Calu3 (cell line): ENCODE measurements around the gene HSD17B13. TPM values are rescaled to one million over a fixed set of nuclear protein-coding genes. Genes with fewer than 3 reads are reported as not detected.

Experiments used
- Bru-seq: library from RNA; stranded (reverse); fragments of 400-500 nt; gene quantifications from one replicate; lab custom pipeline; 2021; lab: Mats Ljungman, UMichigan
- BruChase-seq, 2 experiments: library from RNA; stranded (reverse); fragments of 400-500 nt; gene quantifications; one replicate each; lab custom pipeline; 2021; lab: Mats Ljungman, UMichigan
- BruUV-seq: library from RNA; stranded (reverse); fragments of 400-500 nt; replicated peaks from 2 replicates; lab custom pipeline; 2021; lab: Mats Ljungman, UMichigan
- CTCF ChIA-PET: fragments of 300-600 bp; sonication (Branson Sonifier 250); formaldehyde crosslinking; loops from one replicate; lab custom pipeline; 2022; ENCODE audit warnings: antibody characterized with exemption; lab: Charles Lee
- DNase-seq: peaks from one replicate; pipeline ENCODE4 v3.0.0; 2022
- H3K27ac Mint-ChIP-seq: one replicate; pipeline ENCODE4 v1.8.0; 2022; ENCODE audit warnings: mixed read lengths; ENCODE audit not compliant: unreplicated experiment
- H3K27me3 Mint-ChIP-seq: one replicate; pipeline ENCODE4 v1.8.0; 2022; ENCODE audit warnings: mixed read lengths; ENCODE audit not compliant: unreplicated experiment
- H3K36me3 Mint-ChIP-seq: one replicate; pipeline ENCODE4 v1.8.0; 2022; ENCODE audit warnings: mild to moderate bottlenecking, moderate library complexity, mixed read lengths; ENCODE audit not compliant: insufficient read depth, unreplicated experiment
- H3K4me1 Mint-ChIP-seq: one replicate; pipeline ENCODE4 v1.8.0; 2022; ENCODE audit warnings: mild to moderate bottlenecking, low read depth, mixed read lengths; ENCODE audit not compliant: unreplicated experiment
- H3K4me3 Mint-ChIP-seq: one replicate; pipeline ENCODE4 v1.8.0; 2022; ENCODE audit warnings: mild to moderate bottlenecking, low read depth, moderate library complexity, mixed read lengths; ENCODE audit not compliant: unreplicated experiment
- H3K9me3 Mint-ChIP-seq: one replicate; pipeline ENCODE4 v1.8.0; 2022; ENCODE audit warnings: low read depth, mixed read lengths; ENCODE audit not compliant: unreplicated experiment
- intact Hi-C: fragments of 100-400 bp; cut with micrococcal nuclease; formaldehyde crosslinking; loops from one replicate; pipeline ENCODE4 v1.10.0; 2022; ENCODE audit not compliant: unreplicated experiment
- long read RNA-seq: library from polyadenylated mRNA; stranded (forward); transcript quantifications from one replicate; pipeline ENCODE4 v2.0.0, GENCODE V29; 2022
- total RNA-seq: library from RNA; stranded (reverse); gene quantifications from 2 replicates; pipeline ENCODE4 v1.2.3, GENCODE V29; 2022
- TF ChIP-seq, protein P1 (sequence below): fragments of 200-600 bp; IDR thresholded peaks from one replicate; pipeline ENCODE4 v1.8.0; 2022; ENCODE audit warnings: antibody characterized with exemption; ENCODE audit not compliant: unreplicated experiment

HSD17B13 gene, protein sequence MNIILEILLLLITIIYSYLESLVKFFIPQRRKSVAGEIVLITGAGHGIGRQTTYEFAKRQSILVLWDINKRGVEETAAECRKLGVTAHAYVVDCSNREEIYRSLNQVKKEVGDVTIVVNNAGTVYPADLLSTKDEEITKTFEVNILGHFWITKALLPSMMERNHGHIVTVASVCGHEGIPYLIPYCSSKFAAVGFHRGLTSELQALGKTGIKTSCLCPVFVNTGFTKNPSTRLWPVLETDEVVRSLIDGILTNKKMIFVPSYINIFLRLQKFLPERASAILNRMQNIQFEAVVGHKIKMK
- total RNA-seq (not detected in 2 replicates), Bru-seq, nascent RNA (percentile 29 among the genes with signal in this experiment), BruChase-seq, experiment 1, labeled RNA remaining after a 6-hour chase (percentile 24 among the genes with signal in this experiment), BruChase-seq, experiment 2, labeled RNA remaining after a 2-hour chase (percentile 27 among the genes with signal in this experiment)
- long read RNA-seq, result 0 reads

DNA sequence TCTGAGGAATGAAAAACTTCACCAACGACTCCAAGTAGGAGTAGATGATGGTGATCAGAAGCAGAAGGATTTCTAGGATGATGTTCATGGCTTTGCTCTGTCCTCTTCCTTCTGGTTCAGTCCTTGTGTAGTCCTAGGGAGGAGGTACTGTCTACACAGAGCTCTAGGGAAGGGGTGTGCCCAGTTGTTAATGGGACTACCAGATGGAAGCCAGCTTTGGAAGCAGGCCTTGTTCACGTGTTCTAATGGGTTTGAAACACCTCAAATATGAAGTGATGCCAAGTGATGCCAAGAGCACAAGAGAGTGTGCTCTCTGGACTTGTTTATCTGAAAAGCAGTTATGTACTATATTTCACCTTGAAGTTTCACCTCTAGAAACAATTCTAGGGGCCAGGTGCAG, at the start of gene HSD17B13:
TSS of gene HSD17B13 (minus strand) at position 129 of the 400 bp plus-strand sequence. CDS start at position 88, 41 bp downstream.
- Mint-ChIP-seq H3K36me3 (no peaks in the 10 kb centered on the region), H3K27ac (no peak within 1 kb of the TSS), H3K4me1 (no peaks in the 10 kb centered on the region), H3K27me3 (no peaks in the 10 kb centered on the region), H3K9me3 (no peaks in the 10 kb centered on the region), H3K4me3 (no peak within 1 kb of the TSS)
- BruUV-seq, result no TSS peak
- DNase-seq, result no peak
- TF ChIP-seq, protein P1, sequence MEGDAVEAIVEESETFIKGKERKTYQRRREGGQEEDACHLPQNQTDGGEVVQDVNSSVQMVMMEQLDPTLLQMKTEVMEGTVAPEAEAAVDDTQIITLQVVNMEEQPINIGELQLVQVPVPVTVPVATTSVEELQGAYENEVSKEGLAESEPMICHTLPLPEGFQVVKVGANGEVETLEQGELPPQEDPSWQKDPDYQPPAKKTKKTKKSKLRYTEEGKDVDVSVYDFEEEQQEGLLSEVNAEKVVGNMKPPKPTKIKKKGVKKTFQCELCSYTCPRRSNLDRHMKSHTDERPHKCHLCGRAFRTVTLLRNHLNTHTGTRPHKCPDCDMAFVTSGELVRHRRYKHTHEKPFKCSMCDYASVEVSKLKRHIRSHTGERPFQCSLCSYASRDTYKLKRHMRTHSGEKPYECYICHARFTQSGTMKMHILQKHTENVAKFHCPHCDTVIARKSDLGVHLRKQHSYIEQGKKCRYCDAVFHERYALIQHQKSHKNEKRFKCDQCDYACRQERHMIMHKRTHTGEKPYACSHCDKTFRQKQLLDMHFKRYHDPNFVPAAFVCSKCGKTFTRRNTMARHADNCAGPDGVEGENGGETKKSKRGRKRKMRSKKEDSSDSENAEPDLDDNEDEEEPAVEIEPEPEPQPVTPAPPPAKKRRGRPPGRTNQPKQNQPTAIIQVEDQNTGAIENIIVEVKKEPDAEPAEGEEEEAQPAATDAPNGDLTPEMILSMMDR, result no peak
- intact Hi-C loops, result no loop called here
- CTCF ChIA-PET, result no interaction called here

DNA sequence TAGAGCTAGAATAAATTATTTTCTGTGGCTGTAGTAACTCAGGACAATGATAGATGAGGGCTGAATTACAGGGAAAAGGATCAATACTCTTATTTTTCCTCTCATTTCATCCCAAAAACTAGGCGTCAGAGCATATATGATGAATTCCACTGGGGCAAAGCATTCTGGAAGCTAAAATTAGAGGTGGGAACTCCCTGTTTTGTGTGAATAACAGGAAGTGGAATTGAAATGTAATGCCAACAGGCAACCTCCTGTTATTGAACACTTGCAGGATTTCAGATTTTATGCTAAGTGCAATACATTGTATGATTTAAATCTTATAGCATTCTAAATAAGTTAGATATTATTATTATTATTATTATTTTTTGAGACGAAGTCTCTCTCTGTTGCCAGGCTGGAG, 47.4 kb upstream of the HSD17B13 start:
- no peaks in the 10 kb centered on the region for H3K9me3 Mint-ChIP-seq
- H3K36me3 Mint-ChIP-seq, result peaks cover 13% of the 10 kb centered on the region
- CTCF ChIA-PET, result interaction anchor here (0.6 kb wide), 1 partner anchor 1464 kb away, joined by 3 read pairs; no protein-coding TSS in a partner anchor
- H3K27ac Mint-ChIP-seq, result no peak overlapping the region
- H3K27me3 Mint-ChIP-seq, result no peaks in the 10 kb centered on the region
- intact Hi-C loops, result no loop called here
- BruUV-seq, result no TSS peak
- no peak for DNase-seq
- H3K4me1 Mint-ChIP-seq, result no peaks in the 10 kb centered on the region
- H3K4me3 Mint-ChIP-seq, result no peak overlapping the region
- TF ChIP-seq, protein P1, result no peak

DNA sequence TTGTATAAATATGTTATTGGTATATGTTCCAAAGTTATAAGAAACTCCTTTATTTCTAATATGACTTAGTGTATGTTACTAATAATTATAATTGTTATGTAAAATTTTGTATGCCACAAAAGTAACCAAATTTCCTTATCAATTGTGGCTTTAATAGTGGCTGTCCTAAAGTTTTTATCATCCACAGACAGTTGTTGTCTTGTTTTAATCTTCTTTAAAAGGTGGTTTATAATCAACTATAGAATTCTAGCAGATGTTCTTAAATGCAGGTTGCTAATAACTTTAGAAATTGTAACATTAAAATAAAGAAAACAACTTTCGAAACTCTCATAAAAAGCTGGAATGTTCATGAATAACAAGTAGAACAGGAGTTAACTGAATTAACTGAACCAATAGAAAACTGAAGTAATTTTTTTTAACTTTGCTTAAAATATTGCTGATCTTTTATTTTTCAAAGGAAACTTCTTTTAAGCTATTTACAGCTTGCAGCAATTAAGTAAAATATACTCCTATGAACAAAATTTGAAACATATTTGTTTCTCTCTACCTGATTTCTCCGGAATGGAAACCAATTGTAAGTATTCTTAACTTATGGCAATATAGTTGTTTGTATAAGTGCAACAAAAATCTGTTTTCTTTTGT, 44.0 kb upstream of the HSD17B13 start:
- no peak overlapping the region for H3K4me3 Mint-ChIP-seq
- H3K9me3 Mint-ChIP-seq, result no peaks in the 10 kb centered on the region
- peaks cover 18% of the 10 kb centered on the region for H3K36me3 Mint-ChIP-seq
- no TSS peak for BruUV-seq
- CTCF ChIA-PET, result no interaction called here
- DNase-seq, result no peak
- TF ChIP-seq, protein P1, result no peak
- H3K27ac Mint-ChIP-seq, result no peak overlapping the region
- intact Hi-C loops, result no loop called here
- no peaks in the 10 kb centered on the region for H3K4me1 Mint-ChIP-seq
- no peaks in the 10 kb centered on the region for H3K27me3 Mint-ChIP-seq

DNA sequence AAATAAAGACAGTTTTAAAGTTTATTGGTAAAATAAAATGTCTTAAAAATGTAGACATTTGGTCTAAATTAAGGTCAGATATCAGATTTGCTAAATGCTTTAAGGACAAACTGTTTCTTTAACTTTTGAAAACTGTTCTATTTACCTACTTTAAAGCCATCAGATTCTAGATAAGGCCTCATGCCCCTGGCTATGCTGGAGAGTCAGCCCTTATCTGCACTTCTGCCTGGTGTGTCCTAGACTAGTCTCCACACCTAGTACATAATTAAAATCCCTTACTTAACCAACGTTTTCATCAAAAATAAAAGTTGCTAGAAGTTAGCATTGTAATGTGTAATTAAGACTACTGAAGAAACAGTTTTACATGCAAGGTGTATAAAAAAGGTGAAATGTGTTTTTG, 42.7 kb upstream of the HSD17B13 start:
- CTCF ChIA-PET, result no interaction called here
- no peaks in the 10 kb centered on the region for H3K27me3 Mint-ChIP-seq
- TF ChIP-seq, protein P1, result no peak
- no peaks in the 10 kb centered on the region for H3K9me3 Mint-ChIP-seq
- DNase-seq, result no peak
- H3K36me3 Mint-ChIP-seq, result peaks cover 12% of the 10 kb centered on the region
- H3K27ac Mint-ChIP-seq, result no peak overlapping the region
- H3K4me3 Mint-ChIP-seq, result no peak overlapping the region
- intact Hi-C loops, result no loop called here
- BruUV-seq, result no TSS peak
- no peaks in the 10 kb centered on the region for H3K4me1 Mint-ChIP-seq
